WI38 (cell line): ENCODE measurements around the gene ITPK1.

Source experiments
- H3K4me3 ChIP-seq: 2 replicates; pipeline ENCODE4 v1.5.1; 2011; ENCODE audit warnings: low read depth, mild to moderate bottlenecking, control low read depth, low read length
- TF ChIP-seq, protein P1 (sequence below): IDR thresholded peaks from 2 replicates; pipeline ENCODE4 v1.5.1; 2012; ENCODE audit warnings: low read depth, mild to moderate bottlenecking, control low read depth, low read length

ITPK1 gene

GRCh38 chr14:93085911-93086310 is 29.8 kb downstream of the ITPK1 start:
- TF ChIP-seq, protein P1, sequence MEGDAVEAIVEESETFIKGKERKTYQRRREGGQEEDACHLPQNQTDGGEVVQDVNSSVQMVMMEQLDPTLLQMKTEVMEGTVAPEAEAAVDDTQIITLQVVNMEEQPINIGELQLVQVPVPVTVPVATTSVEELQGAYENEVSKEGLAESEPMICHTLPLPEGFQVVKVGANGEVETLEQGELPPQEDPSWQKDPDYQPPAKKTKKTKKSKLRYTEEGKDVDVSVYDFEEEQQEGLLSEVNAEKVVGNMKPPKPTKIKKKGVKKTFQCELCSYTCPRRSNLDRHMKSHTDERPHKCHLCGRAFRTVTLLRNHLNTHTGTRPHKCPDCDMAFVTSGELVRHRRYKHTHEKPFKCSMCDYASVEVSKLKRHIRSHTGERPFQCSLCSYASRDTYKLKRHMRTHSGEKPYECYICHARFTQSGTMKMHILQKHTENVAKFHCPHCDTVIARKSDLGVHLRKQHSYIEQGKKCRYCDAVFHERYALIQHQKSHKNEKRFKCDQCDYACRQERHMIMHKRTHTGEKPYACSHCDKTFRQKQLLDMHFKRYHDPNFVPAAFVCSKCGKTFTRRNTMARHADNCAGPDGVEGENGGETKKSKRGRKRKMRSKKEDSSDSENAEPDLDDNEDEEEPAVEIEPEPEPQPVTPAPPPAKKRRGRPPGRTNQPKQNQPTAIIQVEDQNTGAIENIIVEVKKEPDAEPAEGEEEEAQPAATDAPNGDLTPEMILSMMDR, result no peak
- no peak overlapping the region for H3K4me3 ChIP-seq

- TF ChIP-seq, protein P1, result no peak
- H3K4me3 ChIP-seq, result no peak overlapping the region
These were observed 30.6 kb downstream of the ITPK1 start for GRCh38 chr14:93084866-93085857.

DNA sequence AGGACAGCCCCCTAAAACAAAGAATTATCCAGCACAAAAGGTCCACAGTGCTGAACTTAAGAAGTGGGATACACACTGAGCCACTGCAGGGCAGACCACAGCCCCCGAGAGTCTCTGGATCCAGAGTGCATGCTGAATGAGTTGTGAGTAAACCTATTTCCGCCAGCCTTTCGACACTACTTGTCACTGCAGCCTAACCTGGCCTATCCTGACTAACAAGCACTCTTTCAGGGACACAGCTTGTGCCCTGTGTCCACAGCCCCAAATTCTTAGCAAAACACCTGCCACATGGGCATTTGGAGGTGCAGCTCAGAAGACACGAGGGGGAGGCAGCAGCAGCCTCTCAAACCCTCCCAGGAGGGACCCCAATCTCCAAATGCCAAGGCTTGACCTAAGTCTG is 31.3 kb downstream of the ITPK1 start:
- TF ChIP-seq, protein P1, result no peak
- H3K4me3 ChIP-seq, result no peak overlapping the region

- TF ChIP-seq, protein P1, result no peak
- H3K4me3 ChIP-seq, result no peak overlapping the region
These were observed 31.8 kb downstream of the ITPK1 start for GRCh38 chr14:93083917-93084316.

DNA sequence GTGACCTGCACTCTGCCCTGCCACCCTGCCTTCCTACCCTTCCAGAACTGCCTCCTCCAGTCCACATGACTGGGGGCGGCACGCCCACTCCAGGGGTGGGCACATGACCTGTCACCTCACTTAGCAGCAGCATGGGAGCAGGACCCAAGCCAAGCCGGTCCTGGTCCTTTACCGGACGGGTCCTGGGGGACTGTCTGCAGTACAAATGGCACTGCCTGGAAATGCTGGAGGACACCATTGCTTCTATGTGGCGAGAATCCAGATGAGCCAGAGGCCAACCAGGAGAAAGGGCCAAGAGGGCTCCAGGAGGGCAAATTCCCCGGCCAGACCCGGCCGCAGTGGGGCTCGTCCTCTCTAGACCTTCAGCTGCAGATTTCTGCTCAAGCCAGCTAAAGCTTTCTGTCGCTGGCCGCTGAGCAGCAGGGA is 33.1 kb downstream of the ITPK1 start:
- TF ChIP-seq, protein P1, result no peak
- H3K4me3 ChIP-seq, result no peak overlapping the region

DNA sequence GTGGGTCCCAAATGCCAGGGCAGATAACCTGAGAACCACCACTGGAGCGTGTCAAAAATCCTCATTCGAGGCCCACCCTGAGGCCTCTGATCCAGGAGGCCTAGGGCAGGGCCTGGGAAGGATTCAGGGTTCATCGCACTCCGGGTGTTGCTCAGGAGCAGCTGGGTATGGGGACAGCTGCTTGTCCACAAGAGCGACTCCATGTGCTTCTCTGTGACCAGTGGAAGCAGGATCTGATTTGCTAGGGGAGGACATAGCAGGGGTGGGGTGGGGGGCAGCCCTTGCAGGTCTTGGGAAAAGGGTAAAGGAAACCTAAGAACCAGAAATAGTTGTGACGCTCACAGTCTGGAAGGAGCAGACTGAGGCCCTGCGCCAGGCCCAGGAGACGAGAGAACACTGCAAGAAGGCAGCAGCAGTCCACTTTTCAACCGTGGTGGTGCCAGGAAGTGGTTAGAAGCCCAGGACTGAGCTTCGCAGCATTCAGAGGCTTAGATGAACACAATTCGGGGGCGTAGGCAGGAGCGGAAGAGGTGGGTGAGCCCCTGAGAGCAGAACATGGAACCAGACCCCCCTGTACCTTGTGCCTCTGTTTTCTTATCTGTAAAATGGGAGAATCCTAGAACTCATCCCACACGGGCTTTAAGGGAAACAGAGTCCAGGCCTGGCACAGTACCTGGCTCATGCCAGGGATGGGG is 33.7 kb downstream of the ITPK1 start:
- TF ChIP-seq, protein P1, result no peak
- H3K4me3 ChIP-seq, result no peak overlapping the region
